ENCODE data around the gene CTIF. TPM values are rescaled to one million over a fixed set of nuclear protein-coding genes. Genes with fewer than 3 reads are reported as not detected.

CTIF gene
- total and polyA plus RNA-seq, 7 experiments from 2014 or later = 1.3 to 11.2 (median 2.5) TPM; not detected in 2

- no peak overlapping the region for H3K27ac Mint-ChIP-seq
- H3K9me3 Mint-ChIP-seq = peaks cover 0 to 3% (median 0%) of the 10 kb centered on the region in 11 donors
- CTCF ChIA-PET = no interaction called here
- no peak for DNase-seq
- no peak for ATAC-seq
- intact Hi-C loops (cut with micrococcal nuclease) = no loop called here
- no peaks in the 10 kb centered on the region for H3K36me3 Mint-ChIP-seq
- Histone ChIP-seq H3K4me1 (ENCODE audit: control insufficient read depth in 2 of 2, insufficient read depth in 2 of 2, low read length in 2 of 2) (no peaks in the 10 kb centered on the region), H3K27me3 (ENCODE audit: control insufficient read depth in 2 of 2, insufficient read depth in 2 of 2, low read length in 2 of 2) (no peaks in the 10 kb centered on the region), H3K4me3 (ENCODE audit: low read length) (no peak overlapping the region), H3K9me3 (ENCODE audit: control insufficient read depth in 2 of 3, low read length in 3 of 3) (no peaks in the 10 kb centered on the region), H3K27ac (ENCODE audit: low read depth, low read length) (no peak overlapping the region), H3K36me3 (ENCODE audit: control insufficient read depth in 2 of 3, insufficient read depth in 3 of 3, low read length in 3 of 3) (no peaks in the 10 kb centered on the region)
- peaks cover 0 to 2% (median 0%) of the 10 kb centered on the region in 7 donors for H3K4me1 Mint-ChIP-seq
- no peak overlapping the region for H3K4me3 Mint-ChIP-seq
- H3K27me3 Mint-ChIP-seq = peaks cover 0 to 6% (median 6%) of the 10 kb centered on the region in 5 donors
- POLR2A ChIA-PET = no interaction called here
Observed at GRCh38 chr18:48583573-48583972, 44.7 kb downstream of the CTIF start.

- intact Hi-C loops (cut with micrococcal nuclease) = no loop called here
Observed at GRCh38 chr18:48589797-48590519, 51.1 kb downstream of the CTIF start.

DNA sequence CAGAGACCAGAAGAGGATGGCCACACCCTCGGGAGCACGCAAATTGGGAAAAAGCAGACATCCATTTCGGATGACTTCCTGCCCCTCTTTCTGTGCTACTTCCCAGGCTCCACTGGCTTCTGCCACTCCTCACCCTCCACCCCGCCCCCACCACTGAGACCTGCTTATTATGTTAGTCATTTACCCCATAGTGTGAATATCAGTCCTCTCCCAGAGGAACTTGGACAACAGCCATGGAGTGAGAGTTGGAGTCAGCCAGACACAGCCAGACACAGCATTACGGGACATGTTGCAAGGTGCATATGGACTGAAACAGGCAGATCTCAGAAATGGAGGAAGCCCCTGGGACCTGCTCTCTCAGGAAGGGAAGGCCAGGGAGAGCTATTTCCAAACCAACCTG is 51.8 kb downstream of the CTIF start:
- H3K9me3 Mint-ChIP-seq = no peaks in the 10 kb centered on the region
- intact Hi-C loops (cut with micrococcal nuclease) = no loop called here
- POLR2A ChIA-PET = no interaction called here
- Histone ChIP-seq H3K36me3 (ENCODE audit: control insufficient read depth in 2 of 3, insufficient read depth in 3 of 3, low read length in 3 of 3) (no peaks in the 10 kb centered on the region), H3K4me3 (ENCODE audit: low read length) (no peak overlapping the region), H3K27ac (ENCODE audit: low read depth, low read length) (no peak overlapping the region), H3K9me3 (ENCODE audit: control insufficient read depth in 2 of 3, low read length in 3 of 3) (no peaks in the 10 kb centered on the region), H3K4me1 (ENCODE audit: control insufficient read depth in 2 of 2, insufficient read depth in 2 of 2, low read length in 2 of 2) (no peaks in the 10 kb centered on the region), H3K27me3 (ENCODE audit: control insufficient read depth in 2 of 2, insufficient read depth in 2 of 2, low read length in 2 of 2) (no peaks in the 10 kb centered on the region)
- no peak overlapping the region for H3K4me3 Mint-ChIP-seq
- no peaks in the 10 kb centered on the region for H3K4me1 Mint-ChIP-seq
- no peaks in the 10 kb centered on the region for H3K36me3 Mint-ChIP-seq
- no peak for ATAC-seq
- H3K27ac Mint-ChIP-seq = no peak overlapping the region
- CTCF ChIA-PET = no interaction called here
- no peak for DNase-seq
- H3K27me3 Mint-ChIP-seq = peaks cover 0 to 3% (median 0%) of the 10 kb centered on the region in 5 donors

More at GRCh38 chr18:48589797-48590519, 51.1 kb downstream of the CTIF start:
- H3K27ac Mint-ChIP-seq = no peak overlapping the region
- POLR2A ChIA-PET = no interaction called here
- Histone ChIP-seq H3K4me3 (ENCODE audit: low read length) (no peak overlapping the region), H3K9me3 (ENCODE audit: control insufficient read depth in 2 of 3, low read length in 3 of 3) (no peaks in the 10 kb centered on the region), H3K36me3 (ENCODE audit: control insufficient read depth in 2 of 3, insufficient read depth in 3 of 3, low read length in 3 of 3) (no peaks in the 10 kb centered on the region), H3K4me1 (ENCODE audit: control insufficient read depth in 2 of 2, insufficient read depth in 2 of 2, low read length in 2 of 2) (no peaks in the 10 kb centered on the region), H3K27ac (ENCODE audit: low read depth, low read length) (no peak overlapping the region), H3K27me3 (ENCODE audit: control insufficient read depth in 2 of 2, insufficient read depth in 2 of 2, low read length in 2 of 2) (no peaks in the 10 kb centered on the region)
- H3K4me3 Mint-ChIP-seq = no peak overlapping the region
- H3K27me3 Mint-ChIP-seq = peaks cover 0 to 3% (median 0%) of the 10 kb centered on the region in 5 donors
- CTCF ChIA-PET = no interaction called here
- H3K4me1 Mint-ChIP-seq = no peaks in the 10 kb centered on the region
- ATAC-seq = no peak
- DNase-seq = no peak
- no peaks in the 10 kb centered on the region for H3K36me3 Mint-ChIP-seq
- no peaks in the 10 kb centered on the region for H3K9me3 Mint-ChIP-seq

- no peaks in the 10 kb centered on the region for H3K36me3 Mint-ChIP-seq
- no peak overlapping the region for H3K27ac Mint-ChIP-seq
- Histone ChIP-seq H3K27ac (ENCODE audit: low read depth, low read length) (no peak overlapping the region), H3K27me3 (ENCODE audit: control insufficient read depth in 2 of 2, insufficient read depth in 2 of 2, low read length in 2 of 2) (no peaks in the 10 kb centered on the region), H3K36me3 (ENCODE audit: control insufficient read depth in 2 of 3, insufficient read depth in 3 of 3, low read length in 3 of 3) (no peaks in the 10 kb centered on the region), H3K9me3 (ENCODE audit: control insufficient read depth in 2 of 3, low read length in 3 of 3) (no peaks in the 10 kb centered on the region), H3K4me3 (ENCODE audit: low read length) (no peak overlapping the region), H3K4me1 (ENCODE audit: control insufficient read depth in 2 of 2, insufficient read depth in 2 of 2, low read length in 2 of 2) (no peaks in the 10 kb centered on the region)
- no peak for DNase-seq
- no peak for ATAC-seq
- H3K4me1 Mint-ChIP-seq = no peaks in the 10 kb centered on the region
- peaks cover 0 to 1% (median 0%) of the 10 kb centered on the region in 11 donors for H3K9me3 Mint-ChIP-seq
- H3K4me3 Mint-ChIP-seq = no peak overlapping the region
- peaks cover 0 to 3% (median 0%) of the 10 kb centered on the region in 5 donors for H3K27me3 Mint-ChIP-seq
- intact Hi-C loops (cut with micrococcal nuclease) = no loop called here
- ChIA-PET POLR2A (no interaction called here), CTCF (no interaction called here)
Observed at GRCh38 chr18:48592540-48593171, 53.8 kb downstream of the CTIF start.

DNA sequence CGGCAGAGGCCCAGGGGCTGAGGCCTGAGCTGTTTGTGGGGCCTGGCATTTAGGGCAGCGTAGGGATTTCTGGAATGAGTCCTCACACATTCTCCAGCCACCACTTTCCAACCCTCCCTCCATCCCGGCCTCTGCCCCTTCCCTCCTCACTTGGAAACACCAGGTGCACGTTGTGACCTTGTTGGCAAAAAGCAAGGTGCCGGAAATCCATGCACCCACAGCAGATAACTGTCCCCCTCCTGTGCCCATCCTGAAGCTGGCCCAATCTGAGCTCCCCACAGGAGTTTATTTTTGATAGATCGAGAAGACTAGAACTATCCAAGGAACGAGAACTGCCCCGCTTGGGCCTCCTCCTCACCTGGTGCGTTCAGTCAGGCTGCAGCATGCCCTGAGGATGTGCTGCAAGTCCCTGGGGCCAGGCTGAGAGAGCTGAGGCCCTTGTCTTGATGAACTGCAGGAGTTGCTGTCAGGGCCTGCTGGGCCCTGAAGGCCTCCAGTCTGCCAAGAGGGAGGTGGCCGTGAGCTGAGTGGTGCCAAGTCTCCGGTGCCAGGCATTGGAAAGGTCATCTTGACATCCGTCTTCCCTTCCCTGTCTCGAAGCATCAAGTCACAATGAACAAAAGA is 55.8 kb downstream of the CTIF start:
- Histone ChIP-seq H3K36me3 (ENCODE audit: control insufficient read depth in 2 of 3, insufficient read depth in 3 of 3, low read length in 3 of 3) (no peaks in the 10 kb centered on the region), H3K4me1 (ENCODE audit: control insufficient read depth in 2 of 2, insufficient read depth in 2 of 2, low read length in 2 of 2) (no peaks in the 10 kb centered on the region), H3K27ac (ENCODE audit: low read depth, low read length) (no peak overlapping the region), H3K9me3 (ENCODE audit: control insufficient read depth in 2 of 3, low read length in 3 of 3) (no peaks in the 10 kb centered on the region), H3K4me3 (ENCODE audit: low read length) (no peak overlapping the region), H3K27me3 (ENCODE audit: control insufficient read depth in 2 of 2, insufficient read depth in 2 of 2, low read length in 2 of 2) (no peaks in the 10 kb centered on the region)
- H3K4me1 Mint-ChIP-seq = no peaks in the 10 kb centered on the region
- ATAC-seq = no peak
- peaks cover 0 to 1% (median 0%) of the 10 kb centered on the region in 11 donors for H3K9me3 Mint-ChIP-seq
- H3K36me3 Mint-ChIP-seq = no peaks in the 10 kb centered on the region
- no peak for DNase-seq
- CTCF ChIA-PET = no interaction called here
- intact Hi-C loops (cut with micrococcal nuclease) = no loop called here
- H3K27me3 Mint-ChIP-seq = no peaks in the 10 kb centered on the region
- POLR2A ChIA-PET = no interaction called here
- no peak overlapping the region for H3K4me3 Mint-ChIP-seq
- no peak overlapping the region for H3K27ac Mint-ChIP-seq

GRCh38 chr18:48595703-48596218 is 56.9 kb downstream of the CTIF start:
- Histone ChIP-seq H3K36me3 (ENCODE audit: control insufficient read depth in 2 of 3, insufficient read depth in 3 of 3, low read length in 3 of 3) (no peaks in the 10 kb centered on the region), H3K4me3 (ENCODE audit: low read length) (no peak overlapping the region), H3K4me1 (ENCODE audit: control insufficient read depth in 2 of 2, insufficient read depth in 2 of 2, low read length in 2 of 2) (no peaks in the 10 kb centered on the region), H3K27me3 (ENCODE audit: control insufficient read depth in 2 of 2, insufficient read depth in 2 of 2, low read length in 2 of 2) (no peaks in the 10 kb centered on the region), H3K9me3 (ENCODE audit: control insufficient read depth in 2 of 3, low read length in 3 of 3) (no peaks in the 10 kb centered on the region), H3K27ac (ENCODE audit: low read depth, low read length) (no peak overlapping the region)
- H3K27me3 Mint-ChIP-seq = no peaks in the 10 kb centered on the region
- no peaks in the 10 kb centered on the region for H3K36me3 Mint-ChIP-seq
- no peak overlapping the region for H3K4me3 Mint-ChIP-seq
- H3K27ac Mint-ChIP-seq = no peak overlapping the region
- H3K9me3 Mint-ChIP-seq = peaks cover 0 to 1% (median 0%) of the 10 kb centered on the region in 11 donors
- intact Hi-C loops (cut with micrococcal nuclease) = no loop called here
- ChIA-PET CTCF (interaction anchor here (0.6 kb wide), 1 partner anchor 9 kb away, joined by 5 read pairs; no protein-coding TSS in a partner anchor), POLR2A (no interaction called here)
- ATAC-seq (no peak), DNase-seq (no peak)
- no peaks in the 10 kb centered on the region for H3K4me1 Mint-ChIP-seq

Data from naive thymus-derived CD4-positive, alpha-beta T cell (primary cell).